ENCODE data around the gene MACROH2A2.

DNA sequence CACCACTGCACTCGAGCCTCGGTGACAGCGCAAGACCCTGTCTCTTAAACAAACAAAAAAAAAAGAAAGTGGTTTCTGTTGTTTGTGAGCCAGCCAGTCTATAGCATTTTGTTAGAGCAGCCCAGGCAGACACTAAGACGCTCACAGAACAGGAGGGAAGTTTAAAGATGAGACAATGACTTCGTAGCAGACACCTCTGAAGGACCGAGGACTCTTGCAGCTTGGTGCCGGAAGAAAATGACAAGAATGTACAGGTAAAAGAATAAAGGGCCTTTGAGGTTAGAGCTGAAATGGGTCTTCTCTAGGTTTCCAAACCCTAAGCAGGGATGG lies 39.7 kb downstream of the MACROH2A2 start:
- TF ChIP-seq, protein P1, sequence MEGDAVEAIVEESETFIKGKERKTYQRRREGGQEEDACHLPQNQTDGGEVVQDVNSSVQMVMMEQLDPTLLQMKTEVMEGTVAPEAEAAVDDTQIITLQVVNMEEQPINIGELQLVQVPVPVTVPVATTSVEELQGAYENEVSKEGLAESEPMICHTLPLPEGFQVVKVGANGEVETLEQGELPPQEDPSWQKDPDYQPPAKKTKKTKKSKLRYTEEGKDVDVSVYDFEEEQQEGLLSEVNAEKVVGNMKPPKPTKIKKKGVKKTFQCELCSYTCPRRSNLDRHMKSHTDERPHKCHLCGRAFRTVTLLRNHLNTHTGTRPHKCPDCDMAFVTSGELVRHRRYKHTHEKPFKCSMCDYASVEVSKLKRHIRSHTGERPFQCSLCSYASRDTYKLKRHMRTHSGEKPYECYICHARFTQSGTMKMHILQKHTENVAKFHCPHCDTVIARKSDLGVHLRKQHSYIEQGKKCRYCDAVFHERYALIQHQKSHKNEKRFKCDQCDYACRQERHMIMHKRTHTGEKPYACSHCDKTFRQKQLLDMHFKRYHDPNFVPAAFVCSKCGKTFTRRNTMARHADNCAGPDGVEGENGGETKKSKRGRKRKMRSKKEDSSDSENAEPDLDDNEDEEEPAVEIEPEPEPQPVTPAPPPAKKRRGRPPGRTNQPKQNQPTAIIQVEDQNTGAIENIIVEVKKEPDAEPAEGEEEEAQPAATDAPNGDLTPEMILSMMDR (IDR thresholded peaks at IDR 0.05 in 8 of 11, conservative IDR thresholded peaks at IDR 0.05 in 3 of 11), result no peak
- TF ChIP-seq POLR2A (IDR thresholded peaks at IDR 0.05), result no peak
